Measurements from ENCODE around the gene NFKBIA.
"Not testable (repeated sequence)": the region's sequence is repeated elsewhere in the genome, so short reads cannot be mapped to it uniquely, and the experiment has no call there.

NFKBIA gene, protein sequence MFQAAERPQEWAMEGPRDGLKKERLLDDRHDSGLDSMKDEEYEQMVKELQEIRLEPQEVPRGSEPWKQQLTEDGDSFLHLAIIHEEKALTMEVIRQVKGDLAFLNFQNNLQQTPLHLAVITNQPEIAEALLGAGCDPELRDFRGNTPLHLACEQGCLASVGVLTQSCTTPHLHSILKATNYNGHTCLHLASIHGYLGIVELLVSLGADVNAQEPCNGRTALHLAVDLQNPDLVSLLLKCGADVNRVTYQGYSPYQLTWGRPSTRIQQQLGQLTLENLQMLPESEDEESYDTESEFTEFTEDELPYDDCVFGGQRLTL

GRCh38 chr14:35404449-35405303 is at the start of gene NFKBIA:
Gene NFKBIA, minus strand, starts transcription at chr14:35404749. Its CDS starts 105 bp downstream, at chr14:35404644.
- in situ Hi-C loops (cut with HindIII; ENCODE audit: low pct_ligation_motif_present, low pct_unique_long_range_greater_than_20kb, low sequenced_read_pairs), result loop anchor here (25.0 kb wide), 1 partner anchor 242 kb away; no protein-coding TSS in a partner anchor
- peak; percentile 82 for DNase-seq

- DNase-seq, result no peak
- in situ Hi-C loops (cut with HindIII; ENCODE audit: low pct_ligation_motif_present, low pct_unique_long_range_greater_than_20kb, low sequenced_read_pairs), result loop anchor here (25.0 kb wide), 1 partner anchor 241 kb away; no protein-coding TSS in a partner anchor
These were observed 41.9 kb upstream of the NFKBIA start for GRCh38 chr14:35446450-35446849.

- DNase-seq, result no peak
- in situ Hi-C loops (cut with HindIII; ENCODE audit: low pct_ligation_motif_present, low pct_unique_long_range_greater_than_20kb, low sequenced_read_pairs), result loop anchor here (25.0 kb wide), 1 partner anchor 243 kb away; no protein-coding TSS in a partner anchor
These were observed 39.6 kb upstream of the NFKBIA start for GRCh38 chr14:35444104-35444503.

- no peak for DNase-seq
- in situ Hi-C loops (cut with HindIII; ENCODE audit: low pct_ligation_motif_present, low pct_unique_long_range_greater_than_20kb, low sequenced_read_pairs), result loop anchor here (25.0 kb wide), 1 partner anchor 246 kb away; no protein-coding TSS in a partner anchor
These were observed 36.6 kb upstream of the NFKBIA start for GRCh38 chr14:35441160-35441559.

- DNase-seq, result peak; percentile 20
- in situ Hi-C loops (cut with HindIII; ENCODE audit: low pct_ligation_motif_present, low pct_unique_long_range_greater_than_20kb, low sequenced_read_pairs), result loop anchor here (25.0 kb wide), 1 partner anchor 248 kb away; no protein-coding TSS in a partner anchor
These were observed 34.6 kb upstream of the NFKBIA start for GRCh38 chr14:35438910-35439713.

- in situ Hi-C loops (cut with HindIII; ENCODE audit: low pct_ligation_motif_present, low pct_unique_long_range_greater_than_20kb, low sequenced_read_pairs), result loop anchor here (25.0 kb wide), 1 partner anchor 249 kb away; no protein-coding TSS in a partner anchor
- not testable (repeated sequence) for DNase-seq
These were observed 33.9 kb upstream of the NFKBIA start for GRCh38 chr14:35438492-35438891.

DNA sequence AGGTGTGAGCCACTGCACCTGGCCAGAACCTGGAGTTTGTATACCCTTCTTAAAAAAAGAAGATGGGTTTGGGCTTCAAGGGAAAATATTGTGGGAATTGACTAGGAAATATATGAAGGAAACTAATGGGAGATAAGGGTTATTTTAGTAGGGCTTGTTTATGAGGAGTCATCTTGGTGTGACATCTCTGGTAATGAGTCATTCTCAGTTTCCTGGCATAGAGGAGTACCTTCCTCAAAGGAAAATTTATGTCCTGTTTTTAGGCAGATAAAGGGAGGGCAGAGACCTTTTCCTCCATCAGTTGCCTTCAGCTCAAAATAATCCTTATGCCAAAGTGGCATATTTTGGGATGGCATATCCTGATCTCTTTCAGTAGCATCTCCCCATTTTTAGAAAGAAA is 30.6 kb upstream of the NFKBIA start:
- peak; percentile 32 for DNase-seq
- in situ Hi-C loops (cut with HindIII; ENCODE audit: low pct_ligation_motif_present, low pct_unique_long_range_greater_than_20kb, low sequenced_read_pairs), result loop anchor here (25.0 kb wide), 1 partner anchor 252 kb away; no protein-coding TSS in a partner anchor

- in situ Hi-C loops (cut with HindIII; ENCODE audit: low pct_ligation_motif_present, low pct_unique_long_range_greater_than_20kb, low sequenced_read_pairs), result loop anchor here (25.0 kb wide), 1 partner anchor 253 kb away; no protein-coding TSS in a partner anchor
- no peak for DNase-seq
These were observed 29.3 kb upstream of the NFKBIA start for GRCh38 chr14:35433826-35434225.

DNA sequence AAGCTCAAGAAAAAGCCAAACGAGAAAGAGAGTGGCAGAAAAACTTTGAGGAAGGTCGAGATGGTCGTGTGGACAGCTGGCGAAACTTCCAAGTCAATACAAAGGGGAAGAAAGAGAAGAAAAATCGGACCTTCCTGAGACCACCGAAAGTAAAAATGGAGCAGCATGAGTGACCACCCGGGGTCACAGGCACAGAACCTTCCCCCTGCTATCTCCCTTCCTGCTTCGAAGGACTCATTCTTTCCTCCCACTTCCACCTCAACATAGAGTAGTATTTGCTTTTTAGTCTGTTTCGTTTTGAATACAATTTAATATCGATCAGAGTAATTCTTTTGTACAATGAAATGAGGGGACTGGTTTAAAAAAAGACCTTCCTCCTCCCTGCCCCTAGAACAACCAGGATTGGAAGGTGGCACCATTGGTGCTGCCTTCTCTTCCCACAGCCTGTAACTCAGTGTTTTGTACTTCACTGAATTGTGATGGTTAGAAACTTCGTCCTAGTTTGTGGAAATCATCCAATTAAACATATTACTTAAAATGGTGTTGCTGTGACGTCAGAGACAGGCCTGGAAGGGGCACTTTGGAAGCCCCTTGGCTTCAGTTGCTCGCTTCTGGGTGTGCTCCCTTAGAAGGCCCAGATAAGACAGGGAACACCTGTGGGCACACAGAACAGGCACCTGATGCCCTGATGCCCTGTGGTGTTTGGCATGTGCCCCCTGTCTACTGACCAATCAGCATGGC is 26.1 kb upstream of the NFKBIA start:
- in situ Hi-C loops (cut with HindIII; ENCODE audit: low pct_ligation_motif_present, low pct_unique_long_range_greater_than_20kb, low sequenced_read_pairs), result loop anchor here (25.0 kb wide), 1 partner anchor 257 kb away; no protein-coding TSS in a partner anchor
- DNase-seq, result no peak

GRCh38 chr14:35429951-35430350 is 25.4 kb upstream of the NFKBIA start:
- DNase-seq, result no peak
- in situ Hi-C loops (cut with HindIII; ENCODE audit: low pct_ligation_motif_present, low pct_unique_long_range_greater_than_20kb, low sequenced_read_pairs), result loop anchor here (25.0 kb wide), 1 partner anchor 257 kb away; no protein-coding TSS in a partner anchor

GRCh38 chr14:35425850-35426249 is 21.3 kb upstream of the NFKBIA start:
- in situ Hi-C loops (cut with HindIII; ENCODE audit: low pct_ligation_motif_present, low pct_unique_long_range_greater_than_20kb, low sequenced_read_pairs), result loop anchor here (25.0 kb wide), 1 partner anchor 261 kb away; no protein-coding TSS in a partner anchor
- no peak for DNase-seq

DNA sequence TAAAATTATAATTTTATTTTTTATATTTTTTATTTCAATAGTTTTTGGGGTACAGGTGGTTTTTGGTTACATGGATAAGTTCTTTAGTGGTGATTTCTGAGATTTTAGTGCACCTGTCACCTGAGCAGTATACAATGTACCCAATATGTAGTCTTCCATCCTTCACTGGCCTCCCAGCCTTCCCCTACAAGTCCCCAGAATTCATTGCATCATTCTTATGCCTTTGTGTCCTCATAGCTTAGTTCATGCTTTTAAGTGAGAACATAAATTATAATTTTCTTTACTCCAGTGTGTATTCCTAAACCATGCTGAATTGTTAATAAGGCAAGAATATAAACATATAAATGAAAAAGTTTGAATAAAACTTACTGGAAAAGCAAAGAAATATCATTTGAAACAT is 19.1 kb upstream of the NFKBIA start:
- in situ Hi-C loops (cut with HindIII; ENCODE audit: low pct_ligation_motif_present, low pct_unique_long_range_greater_than_20kb, low sequenced_read_pairs), result loop anchor here (25.0 kb wide), 1 partner anchor 261 kb away; no protein-coding TSS in a partner anchor
- DNase-seq, result no peak

- in situ Hi-C loops (cut with HindIII; ENCODE audit: low pct_ligation_motif_present, low pct_unique_long_range_greater_than_20kb, low sequenced_read_pairs), result loop anchor here (25.0 kb wide), 1 partner anchor 258 kb away; no protein-coding TSS in a partner anchor
These were observed 15.7 kb upstream of the NFKBIA start for GRCh38 chr14:35420036-35420811.

GRCh38 chr14:35419429-35419841 is 14.9 kb upstream of the NFKBIA start:
- in situ Hi-C loops (cut with HindIII; ENCODE audit: low pct_ligation_motif_present, low pct_unique_long_range_greater_than_20kb, low sequenced_read_pairs), result loop anchor here (25.0 kb wide), 1 partner anchor 257 kb away; no protein-coding TSS in a partner anchor
- DNase-seq, result peak; percentile 82

More at GRCh38 chr14:35420036-35420811, 15.7 kb upstream of the NFKBIA start:
- peak; percentile 93 for DNase-seq

DNA sequence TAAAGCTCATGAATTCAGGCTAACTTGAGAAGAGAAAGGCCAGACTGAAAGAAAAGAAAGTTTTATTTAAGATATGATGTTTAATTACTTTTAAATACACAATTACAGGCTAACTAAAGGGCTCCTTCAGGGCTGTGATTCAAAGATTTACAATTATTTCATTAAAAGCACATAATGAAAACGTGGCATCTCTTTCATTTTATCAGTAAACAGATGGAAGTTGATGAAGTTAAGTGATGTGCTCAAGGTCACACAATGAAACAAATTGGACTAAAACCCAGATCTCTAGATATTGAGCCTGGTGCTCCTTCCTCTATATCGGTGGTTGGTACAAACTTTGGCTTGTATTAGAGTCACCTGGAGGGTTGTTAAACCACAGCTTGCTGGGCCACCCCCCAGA is 13.5 kb upstream of the NFKBIA start:
- in situ Hi-C loops (cut with HindIII; ENCODE audit: low pct_ligation_motif_present, low pct_unique_long_range_greater_than_20kb, low sequenced_read_pairs), result loop anchor here (25.0 kb wide), 1 partner anchor 256 kb away; no protein-coding TSS in a partner anchor
- DNase-seq, result no peak

DNA sequence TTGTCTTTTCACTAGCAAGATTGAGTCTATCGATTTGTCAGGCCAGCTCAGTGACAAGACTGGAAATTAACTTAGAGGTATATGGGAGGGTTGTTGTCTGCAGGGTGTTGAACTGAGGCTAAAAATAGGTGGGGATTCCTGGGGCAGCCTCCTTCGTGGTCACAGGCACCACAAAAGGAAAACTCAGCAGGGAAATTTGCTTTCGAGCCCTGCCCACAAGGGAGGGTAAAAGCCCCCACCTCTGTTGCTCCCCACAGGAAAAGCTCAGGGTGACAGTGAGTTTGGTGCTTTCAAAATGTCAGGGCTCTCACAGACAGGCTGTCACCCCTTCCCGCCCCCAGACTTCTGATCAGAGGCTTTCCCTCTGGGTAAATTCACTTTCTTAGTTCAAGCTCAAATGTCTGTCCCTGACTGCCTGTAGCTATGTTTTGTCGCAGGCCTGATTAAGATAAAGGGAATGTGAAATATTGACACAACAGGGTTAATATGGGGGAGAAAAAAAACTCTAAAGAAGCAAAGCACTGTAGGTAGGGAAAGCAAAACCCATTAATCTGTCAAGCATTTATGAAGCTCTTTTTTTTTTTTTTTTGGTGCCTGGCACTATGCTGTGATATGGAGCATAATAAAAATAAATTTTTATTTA is 11.7 kb upstream of the NFKBIA start:
- no peak for DNase-seq
- in situ Hi-C loops (cut with HindIII; ENCODE audit: low pct_ligation_motif_present, low pct_unique_long_range_greater_than_20kb, low sequenced_read_pairs), result loop anchor here (25.0 kb wide), 1 partner anchor 254 kb away; no protein-coding TSS in a partner anchor

All from ACHN (cell line).